ENCODE measurements around the gene NDUFB10. TPM values are rescaled to one million over a fixed set of nuclear protein-coding genes. Genes with fewer than 3 reads are reported as not detected.

Gene NDUFB10
- polyA plus RNA-seq, 1 donor (not counting 4 experiments of a cell fraction or from before 2014, with no cell fraction given) = 107 TPM

DNA sequence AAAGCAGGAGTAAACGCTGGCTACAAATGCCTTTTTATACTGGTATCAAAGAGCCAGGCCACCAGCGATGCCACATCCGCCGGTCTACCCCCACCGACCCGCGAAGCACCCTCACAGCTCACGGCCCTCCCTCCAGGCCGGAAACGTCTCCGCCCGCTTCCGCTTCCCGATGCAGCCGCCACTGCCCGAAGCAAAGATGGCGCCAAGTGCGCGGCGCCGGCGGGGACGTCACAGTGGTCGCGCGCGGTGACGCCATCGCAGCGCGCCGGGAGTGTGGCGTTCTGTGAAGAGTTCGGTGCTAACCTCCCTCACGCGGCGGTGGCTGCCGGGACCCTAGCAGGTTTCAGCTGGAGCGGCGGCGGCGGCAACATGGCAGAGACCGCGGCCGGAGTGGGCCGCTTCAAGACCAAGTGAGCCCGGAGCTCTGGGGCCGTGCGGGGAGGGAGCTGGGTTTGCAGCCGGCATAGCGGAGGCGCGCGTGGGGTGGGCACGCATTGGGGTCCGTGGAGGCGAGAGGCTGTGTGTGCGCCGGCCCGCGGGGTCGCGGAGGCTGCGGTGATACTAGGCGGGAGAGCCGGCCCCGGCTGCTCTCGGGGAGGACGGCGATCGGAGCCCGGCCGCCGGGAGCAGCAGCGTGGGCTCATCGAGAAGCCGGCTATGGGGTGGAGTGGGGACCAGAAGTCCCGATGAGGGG is 12.6 kb downstream of the NDUFB10 start, which contains the start of gene TBL3:
TSS of gene TBL3 (plus strand) at position 258 of the 694 bp plus-strand sequence. CDS start at position 370, 112 bp downstream.
- H3K4me1 ChIP-seq (ENCODE audit: control insufficient read depth, extremely low read depth, insufficient read depth, low read length) = peaks cover 13% of the 10 kb centered on the region
- peak within 1 kb of the TSS; percentile 89 for H3K9ac ChIP-seq (ENCODE audit: control insufficient read depth, extremely low read depth, insufficient read depth, low read length)
- H3K9me3 ChIP-seq (ENCODE audit: control insufficient read depth, low read depth, low read length) = no peaks in the 10 kb centered on the region
- DNase-seq (ENCODE audit: low read depth, low spot score) = no peak
- peak within 1 kb of the TSS; percentile 92 to 100 (median 93) for H3K4me3 ChIP-seq (ENCODE audit: control insufficient read depth in 2 of 3, extremely low read depth in 1 of 3, insufficient read depth in 2 of 3, low read depth in 1 of 3, low read length in 3 of 3)
- H3K27me3 ChIP-seq (ENCODE audit: control insufficient read depth, extremely low read depth, insufficient read depth, low read length) = no peaks in the 10 kb centered on the region
- dilution Hi-C loops (cut with MboI; ENCODE audit: extremely low pct_ligation_motif_present, low sequenced_read_pairs) = no loop called here
- H4K20me1 ChIP-seq (ENCODE audit: control insufficient read depth, extremely low read depth, insufficient read depth, low read length) = no peaks in the 10 kb centered on the region
- H3K4me2 ChIP-seq (ENCODE audit: control insufficient read depth, extremely low read depth, insufficient read depth, low read depth, low read length) = peak within 1 kb of the TSS; percentile 95
- TF ChIP-seq, protein P1, sequence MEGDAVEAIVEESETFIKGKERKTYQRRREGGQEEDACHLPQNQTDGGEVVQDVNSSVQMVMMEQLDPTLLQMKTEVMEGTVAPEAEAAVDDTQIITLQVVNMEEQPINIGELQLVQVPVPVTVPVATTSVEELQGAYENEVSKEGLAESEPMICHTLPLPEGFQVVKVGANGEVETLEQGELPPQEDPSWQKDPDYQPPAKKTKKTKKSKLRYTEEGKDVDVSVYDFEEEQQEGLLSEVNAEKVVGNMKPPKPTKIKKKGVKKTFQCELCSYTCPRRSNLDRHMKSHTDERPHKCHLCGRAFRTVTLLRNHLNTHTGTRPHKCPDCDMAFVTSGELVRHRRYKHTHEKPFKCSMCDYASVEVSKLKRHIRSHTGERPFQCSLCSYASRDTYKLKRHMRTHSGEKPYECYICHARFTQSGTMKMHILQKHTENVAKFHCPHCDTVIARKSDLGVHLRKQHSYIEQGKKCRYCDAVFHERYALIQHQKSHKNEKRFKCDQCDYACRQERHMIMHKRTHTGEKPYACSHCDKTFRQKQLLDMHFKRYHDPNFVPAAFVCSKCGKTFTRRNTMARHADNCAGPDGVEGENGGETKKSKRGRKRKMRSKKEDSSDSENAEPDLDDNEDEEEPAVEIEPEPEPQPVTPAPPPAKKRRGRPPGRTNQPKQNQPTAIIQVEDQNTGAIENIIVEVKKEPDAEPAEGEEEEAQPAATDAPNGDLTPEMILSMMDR (optimal IDR thresholded peaks at IDR 0.05 in 1 of 3, IDR thresholded peaks at IDR 0.05 in 1 of 3, conservative IDR thresholded peaks at IDR 0.05 in 1 of 3; ENCODE audit: extremely low read depth in 1 of 3, insufficient read depth in 2 of 3, low read length in 3 of 3) = no peak
- no peak for TF ChIP-seq EZH2 (IDR thresholded peaks at IDR 0.05; ENCODE audit: low read length)
- peak within 1 kb of the TSS; percentile 82 for H2AFZ ChIP-seq (ENCODE audit: control insufficient read depth, low read length)
- H3K36me3 ChIP-seq (ENCODE audit: control insufficient read depth in 2 of 2, extremely low read depth in 1 of 2, insufficient read depth in 2 of 2, low read length in 2 of 2) = peaks cover 0 to 21% of the 10 kb centered on the region in 2 experiments
- peak within 1 kb of the TSS; percentile 84 for H3K27ac ChIP-seq (ENCODE audit: control insufficient read depth, insufficient read depth, low read length)
- peaks cover 32% of the 10 kb centered on the region for H3K79me2 ChIP-seq (ENCODE audit: control insufficient read depth, insufficient read depth, low read length)
- no peaks in the 10 kb centered on the region for H3K9me1 ChIP-seq (ENCODE audit: control insufficient read depth, extremely low read depth, insufficient read depth, low read length)
- peak; percentile 62 for FAIRE-seq

- Histone ChIP-seq H2AFZ (ENCODE audit: control insufficient read depth, low read length) (no peak overlapping the region), H3K9me3 (ENCODE audit: control insufficient read depth, low read depth, low read length) (no peaks in the 10 kb centered on the region), H3K9ac (ENCODE audit: control insufficient read depth, extremely low read depth, insufficient read depth, low read length) (peak overlapping the region; percentile 89), H3K36me3 (ENCODE audit: control insufficient read depth in 2 of 2, extremely low read depth in 1 of 2, insufficient read depth in 2 of 2, low read length in 2 of 2) (peaks cover under 1 to 22% of the 10 kb centered on the region in 2 experiments), H4K20me1 (ENCODE audit: control insufficient read depth, extremely low read depth, insufficient read depth, low read length) (no peaks in the 10 kb centered on the region), H3K4me2 (ENCODE audit: control insufficient read depth, extremely low read depth, insufficient read depth, low read depth, low read length) (peak overlapping the region; percentile 95), H3K4me3 (ENCODE audit: control insufficient read depth in 2 of 3, extremely low read depth in 1 of 3, insufficient read depth in 2 of 3, low read depth in 1 of 3, low read length in 3 of 3) (peak overlapping the region; percentile 92 to 100 (median 93)), H3K4me1 (ENCODE audit: control insufficient read depth, extremely low read depth, insufficient read depth, low read length) (peaks cover 13% of the 10 kb centered on the region), H3K27ac (ENCODE audit: control insufficient read depth, insufficient read depth, low read length) (peak overlapping the region; percentile 84), H3K9me1 (ENCODE audit: control insufficient read depth, extremely low read depth, insufficient read depth, low read length) (no peaks in the 10 kb centered on the region), H3K27me3 (ENCODE audit: control insufficient read depth, extremely low read depth, insufficient read depth, low read length) (no peaks in the 10 kb centered on the region), H3K79me2 (ENCODE audit: control insufficient read depth, insufficient read depth, low read length) (peaks cover 32% of the 10 kb centered on the region)
- TF ChIP-seq, protein P1 (optimal IDR thresholded peaks at IDR 0.05 in 1 of 3, IDR thresholded peaks at IDR 0.05 in 1 of 3, conservative IDR thresholded peaks at IDR 0.05 in 1 of 3; ENCODE audit: extremely low read depth in 1 of 3, insufficient read depth in 2 of 3, low read length in 3 of 3) = no peak
- no peak for TF ChIP-seq EZH2 (IDR thresholded peaks at IDR 0.05; ENCODE audit: low read length)
- FAIRE-seq (no peak), DNase-seq (ENCODE audit: low read depth, low spot score) (no peak)
- dilution Hi-C loops (cut with MboI; ENCODE audit: extremely low pct_ligation_motif_present, low sequenced_read_pairs) = no loop called here
These were observed 13.1 kb downstream of the NDUFB10 start for GRCh38 chr16:1972490-1972877.
